HepG2 (cell line): ENCODE data around the gene FALEC. TPM values are rescaled to one million over a fixed set of nuclear protein-coding genes. Genes with fewer than 3 reads are reported as not detected.

Experiments
- ATAC-seq: fragments of 200-7000 bp; cut with Tn5 transposase; 3 replicates; pipeline ENCODE4 v1.9.1; 2020; ENCODE audit warnings: mild to moderate bottlenecking, moderate library complexity
- BruUV-seq: library from RNA; stranded (reverse); fragments of 400-500 nt; replicated peaks from 2 replicates; lab custom pipeline; 2021; lab: Mats Ljungman, UMichigan
- CTCF ChIA-PET: fragments of 300-600 bp; formaldehyde crosslinking; extraction: SDS; loops from one replicate; lab custom pipeline; 2021; ENCODE audit warnings: low total read pairs, inconsistent platforms, low intra/inter-chr PET ratio; lab: Yijun Ruan, JAX
- POLR2A ChIA-PET: fragments of 350-600 bp; sonication (Branson Sonifier 250); formaldehyde crosslinking; loops from one replicate; lab custom pipeline; 2020; ENCODE audit warnings: antibody characterized with exemption, inconsistent platforms; lab: Yijun Ruan, JAX
- DNase-seq: peaks from one replicate; pipeline ENCODE4 v3.0.0-alpha.2; 2015; ENCODE audit warnings: low spot score
- FAIRE-seq: peaks from 3 replicates; lab custom pipeline; 2011; peaks lifted over from hg19 to GRCh38; lab: Jason Lieb, UNC
- H2AFZ ChIP-seq: one replicate; pipeline ENCODE4 v1.6.1; 2011; ENCODE audit warnings: low read length, inconsistent platforms
- H3K27ac ChIP-seq: fragments of 300-600 bp; 3 replicates; pipeline ENCODE4 v1.8.0; 2011; ENCODE audit warnings: mixed run types, mild to moderate bottlenecking, mixed read lengths, low read length, inconsistent platforms; ENCODE audit not compliant: insufficient read depth; ENCODE audit errors: extremely low read length
- H3K27me3 ChIP-seq, 2 experiments: fragments of 200-600 bp in 1 of 2; 2 replicates in 1 of 2; 3 replicates in 1 of 2; pipeline versions ENCODE4 v1.6.0 to v1.8.0; 2011; ENCODE audit warnings: low read length in 2 of 2, mild to moderate bottlenecking in 2 of 2, moderate library complexity in 2 of 2, inconsistent platforms in 1 of 2; ENCODE audit not compliant: insufficient read depth in 2 of 2, control insufficient read depth in 1 of 2
- H3K36me3 ChIP-seq, 2 experiments: fragments of 200-600 bp in 1 of 2; replicated peaks in 1 of 2; 2 replicates in 1 of 2; 3 replicates in 1 of 2; pipeline versions ENCODE4 v1.5.1 to v1.8.0; 2011; ENCODE audit warnings: low read length in 2 of 2, inconsistent platforms in 1 of 2; ENCODE audit not compliant: insufficient read depth in 2 of 2, control insufficient read depth in 1 of 2
- H3K4me1 ChIP-seq: 2 replicates; pipeline ENCODE4 v1.5.1; 2012; ENCODE audit warnings: low read length, inconsistent platforms; ENCODE audit not compliant: insufficient read depth
- H3K4me2 ChIP-seq: 2 replicates; pipeline ENCODE4 v1.6.0; 2011; ENCODE audit warnings: low read depth, low read length, inconsistent platforms
- H3K4me3 ChIP-seq, 3 experiments: fragments of 200-600 bp in 1 of 3; sonication (generic), shearing (Covaris generic) in 1 of 3; replicated peaks in 1 of 3; 2 replicates each; pipeline ENCODE4 v1.5.1; 2011 to 2016; ENCODE audit warnings: low read length in 3 of 3, inconsistent platforms in 2 of 3, low read depth in 2 of 3, mild to moderate bottlenecking in 2 of 3, control low read depth in 1 of 3, mixed read lengths in 1 of 3; ENCODE audit not compliant: insufficient read depth in 1 of 3
- H3K79me2 ChIP-seq: one replicate; pipeline ENCODE4 v1.6.1; 2011; ENCODE audit warnings: low read length, inconsistent platforms; ENCODE audit not compliant: insufficient read depth
- H3K9ac ChIP-seq: 2 replicates; pipeline ENCODE4 v1.6.0; 2011; ENCODE audit warnings: mild to moderate bottlenecking, low read depth, low read length, inconsistent platforms; ENCODE audit not compliant: insufficient read depth
- H3K9me3 ChIP-seq: 2 replicates; pipeline ENCODE4 v1.5.1; 2012; ENCODE audit warnings: mild to moderate bottlenecking, low read length
- H4K20me1 ChIP-seq: 2 replicates; pipeline ENCODE4 v1.6.0; 2011; ENCODE audit warnings: inconsistent platforms, mild to moderate bottlenecking, low read length, moderate library complexity; ENCODE audit not compliant: insufficient read depth
- AGO1 ChIP-seq: fragments of 200-400 bp; formaldehyde crosslinking; IDR thresholded peaks from 2 replicates; pipeline ENCODE4 v1.6.1; 2017; ENCODE audit warnings: mild to moderate bottlenecking, low read depth, low read length, moderate library complexity; ENCODE audit not compliant: poor library complexity, severe bottlenecking
- ATAD3A ChIP-seq: sonication (generic); formaldehyde crosslinking; IDR thresholded peaks from 2 replicates; pipeline ENCODE4 v1.4.0; 2020; ENCODE audit warnings: missing genetic modification reagents
- DZIP1 ChIP-seq: sonication (generic); formaldehyde crosslinking; IDR thresholded peaks from 2 replicates; pipeline ENCODE4 v1.5.0; 2020; ENCODE audit warnings: mild to moderate bottlenecking, missing genetic modification reagents
- FOXA1 ChIP-seq, 2 experiments: fragments of 450-650 bp in 1 of 2; sonication (generic) in 1 of 2; formaldehyde crosslinking in 1 of 2; IDR thresholded peaks; 2 replicates each; pipeline versions ENCODE4 v1.4.0 to v1.6.1; 2016 to 2020; ENCODE audit warnings: missing genetic modification reagents in 1 of 2
- JDP2 ChIP-seq: sonication (generic); formaldehyde crosslinking; IDR thresholded peaks from 2 replicates; pipeline ENCODE4 v1.8.1; 2022; ENCODE audit warnings: missing genetic modification reagents, borderline replicate concordance
- MEF2D ChIP-seq: sonication (generic); formaldehyde crosslinking; IDR thresholded peaks from 2 replicates; pipeline ENCODE4 v1.5.1; 2020; ENCODE audit warnings: mild to moderate bottlenecking, missing genetic modification reagents
- NCOR1 ChIP-seq: fragments of 200-600 bp; sonication (generic); IDR thresholded peaks from 2 replicates; pipeline ENCODE4 v1.7.0; 2017; ENCODE audit warnings: antibody characterized with exemption, low read length, borderline replicate concordance
- PAWR ChIP-seq: sonication (generic); formaldehyde crosslinking; IDR thresholded peaks from 2 replicates; pipeline ENCODE4 v1.4.0; 2020; ENCODE audit warnings: missing genetic modification reagents, mild to moderate bottlenecking, borderline replicate concordance
- SAP130 ChIP-seq: IDR thresholded peaks from 2 replicates; pipeline ENCODE4 v1.6.1; 2016; ENCODE audit warnings: low read depth
- SRY ChIP-seq: sonication (generic); formaldehyde crosslinking; IDR thresholded peaks from 2 replicates; pipeline ENCODE4 v1.8.0; 2022; ENCODE audit warnings: mild to moderate bottlenecking, missing genetic modification reagents
- TFE3 ChIP-seq: IDR thresholded peaks from 2 replicates; pipeline ENCODE4 v1.6.1; 2016
- ZBTB39 ChIP-seq: sonication (generic); formaldehyde crosslinking; IDR thresholded peaks from 2 replicates; pipeline ENCODE4 v1.5.0; 2020; ENCODE audit warnings: missing genetic modification reagents
- ZKSCAN1 ChIP-seq: fragments of 150-350 bp; IDR thresholded peaks from 2 replicates; pipeline ENCODE4 v1.6.1; 2014; ENCODE audit warnings: low read length
- ZNF160 ChIP-seq: sonication (generic); formaldehyde crosslinking; IDR thresholded peaks from 2 replicates; pipeline ENCODE4 v1.8.0; 2022; ENCODE audit warnings: mild to moderate bottlenecking, inconsistent platforms, missing genetic modification reagents
- ZNF260 ChIP-seq: sonication (generic); formaldehyde crosslinking; IDR thresholded peaks from 2 replicates; pipeline ENCODE4 v1.4.0; 2020; ENCODE audit warnings: missing genetic modification reagents, low read depth, mild to moderate bottlenecking, borderline replicate concordance
- ZNF572 ChIP-seq: sonication (generic); formaldehyde crosslinking; IDR thresholded peaks from 2 replicates; pipeline ENCODE4 v1.5.1; 2020; ENCODE audit warnings: mild to moderate bottlenecking, missing genetic modification reagents
- ZNF703 ChIP-seq: sonication (generic); formaldehyde crosslinking; IDR thresholded peaks from 2 replicates; pipeline ENCODE4 v1.5.1; 2020; ENCODE audit warnings: missing genetic modification reagents, mild to moderate bottlenecking, moderate library complexity, borderline replicate concordance
- ZNF782 ChIP-seq: sonication (generic); formaldehyde crosslinking; IDR thresholded peaks from 2 replicates; pipeline ENCODE4 v1.4.0; 2020; ENCODE audit warnings: missing genetic modification reagents, mild to moderate bottlenecking, borderline replicate concordance
- WGBS: methylation state at CpG from one replicate; pipeline ENCODE4 v1.1.6; 2017; ENCODE audit warnings: low lambda C conversion rate; 5-methylcytosine and 5-hydroxymethylcytosine counted together
- in situ Hi-C: cut with HindIII; loops from 2 replicates; pipeline ENCODE4 v1.10.0; 2017; ENCODE audit warnings: low pct_unique_long_range_greater_than_20kb; ENCODE audit not compliant: extremely low pct_ligation_motif_present
- intact Hi-C: fragments of 100-400 bp; cut with micrococcal nuclease; formaldehyde crosslinking; loops from one replicate; pipeline ENCODE4 v1.10.0; 2022; ENCODE audit not compliant: unreplicated experiment
- polyA plus RNA-seq, 8 experiments: library from polyadenylated mRNA; depleted of rRNA in 3 of 8; stranded (reverse) in 7 of 8; unstranded in 1 of 8; fragments of >200 nt; fragmentation: Illumina TruSeq in 4 of 8; extraction: Trizol in 4 of 8; gene quantifications; 2 replicates each; pipeline versions ENCODE4 v1.2.1 to v1.2.3, GENCODE V29; 2011 to 2016; ENCODE audit warnings: low read depth in 4 of 8, missing spikeins in 1 of 8, mixed read lengths in 1 of 8; ENCODE audit not compliant: insufficient read depth in 1 of 8
- total RNA-seq, 5 experiments: library from RNA; depleted of rRNA; stranded (reverse); fragments of >200 nt; fragmentation: Illumina TruSeq; extraction: Trizol; gene quantifications; 2 replicates each; pipeline ENCODE4 v1.2.3, GENCODE V29; 2016; ENCODE audit warnings: low read depth in 1 of 5

The FALEC gene
- total and polyA plus RNA-seq, 2 of the 13 experiments (the other 11 are each of a cell fraction or from before 2014, with no cell fraction given), result 0.33 to 0.71 TPM

- H4K20me1 ChIP-seq, result no peaks in the 10 kb centered on the region
- no peak for DNase-seq
- in situ Hi-C loops, result loop anchor here (5.0 to 10.0 kb wide), 2 partner anchors 47 to 279 kb away; partner anchors contain the start of genes CA14 and TARS2
- 90% methylated on average over 2 of the region's 6 CpGs for WGBS
- TF ChIP-seq TFE3 (no peak), NCOR1 (no peak), ZNF572 (CRISPR knock-in tag) (no peak), ZNF703 (CRISPR knock-in tag) (no peak), SAP130 (CRISPR knock-in tag) (no peak), ZNF160 (CRISPR knock-in tag) (no peak), ZNF260 (CRISPR knock-in tag) (no peak), AGO1 (no peak), ATAD3A (CRISPR knock-in tag) (no peak), JDP2 (CRISPR knock-in tag) (no peak), ZKSCAN1 (no peak), PAWR (CRISPR knock-in tag) (no peak), DZIP1 (CRISPR knock-in tag) (no peak), ZNF782 (CRISPR knock-in tag) (no peak), MEF2D (CRISPR knock-in tag) (no peak), FOXA1 (IDR thresholded peaks at IDR 0.05) (no peak), FOXA1 (CRISPR knock-in tag; IDR thresholded peaks at IDR 0.05) (no peak), ZBTB39 (CRISPR knock-in tag) (no peak), SRY (CRISPR knock-in tag) (no peak)
- H3K27ac ChIP-seq, result no peak overlapping the region
- H3K9ac ChIP-seq, result no peak overlapping the region
- ChIA-PET CTCF (interaction anchor here (2.5 kb wide), 1 partner anchor 70 kb away, joined by 18 read pairs; no protein-coding TSS in a partner anchor), POLR2A (interaction anchor here (2.2 to 4.6 kb wide), 4 partner anchors 10 to 27 kb away, joined by 12 to 78 read pairs (median 36); partner anchors contain the start of genes ADAMTSL4 and FALEC)
- no TSS peak for BruUV-seq
- FAIRE-seq, result no peak
- H3K79me2 ChIP-seq, result no peaks in the 10 kb centered on the region
- H3K36me3 ChIP-seq, result no peaks in the 10 kb centered on the region
- intact Hi-C loops, result no loop called here
- no peak overlapping the region for H3K4me2 ChIP-seq
- H3K27me3 ChIP-seq, result no peaks in the 10 kb centered on the region; a peak in 1 of 5 replicates
- H3K4me3 ChIP-seq, result no peak overlapping the region
- no peak overlapping the region for H2AFZ ChIP-seq
- H3K9me3 ChIP-seq, result no peaks in the 10 kb centered on the region
- no peak for ATAC-seq
- peaks cover 91% of the 10 kb centered on the region for H3K4me1 ChIP-seq
These were observed 18.4 kb downstream of the FALEC start for GRCh38 chr1:150534002-150534401.
